Subcutaneous abdominal adipose tissue (tissue), 5 donors: ENCODE results near the gene NHLH1.
A peak's percentile ranks its signal among the peaks of the same experiment; 100 is the strongest.

Experiments
- H3K27ac ChIP-seq: one replicate; pipeline ENCODE4 v1.7.0; 2013; ENCODE audit warnings: low read depth, mild to moderate bottlenecking, inconsistent platforms, low read length, moderate library complexity
- H3K27me3 ChIP-seq, 5 donors: one replicate each; pipeline ENCODE4 v1.7.0; 2013; ENCODE audit warnings: low read length in 5 of 5, inconsistent platforms in 1 of 5; ENCODE audit not compliant: control insufficient read depth in 5 of 5, insufficient read depth in 4 of 5
- H3K36me3 ChIP-seq, 5 donors: one replicate each; pipeline ENCODE4 v1.7.0; 2013; ENCODE audit warnings: low read length in 5 of 5; ENCODE audit not compliant: control insufficient read depth in 5 of 5, insufficient read depth in 5 of 5
- H3K4me1 ChIP-seq, 5 donors: one replicate each; pipeline ENCODE4 v1.7.0; 2013; ENCODE audit warnings: low read length in 5 of 5, mild to moderate bottlenecking in 3 of 5, moderate library complexity in 1 of 5; ENCODE audit not compliant: control insufficient read depth in 5 of 5, insufficient read depth in 5 of 5
- H3K4me3 ChIP-seq, 5 donors: one replicate each; pipeline ENCODE4 v1.7.0; 2013; ENCODE audit warnings: low read length in 5 of 5, low read depth in 1 of 5
- H3K9ac ChIP-seq, 5 donors: one replicate each; pipeline ENCODE4 v1.7.0; 2013; ENCODE audit warnings: low read length in 5 of 5, mild to moderate bottlenecking in 4 of 5, moderate library complexity in 3 of 5
- H3K9me3 ChIP-seq, 5 donors: one replicate each; pipeline ENCODE4 v1.7.0; 2013; ENCODE audit warnings: low read length in 5 of 5; ENCODE audit not compliant: control insufficient read depth in 5 of 5
- donor health status: healthy.
- donor health status: healthy.
- donor health status: healthy.
- donor health status: healthy.
- donor health status: healthy.

The NHLH1 gene

GRCh38 chr1:160342526-160342925 lies 24.3 kb upstream of the NHLH1 start:
- H3K36me3 ChIP-seq: peaks cover 20 to 37% (median 24%) of the 10 kb centered on the region in 5 donors
- no peaks in the 10 kb centered on the region for H3K27me3 ChIP-seq
- peak overlapping the region; percentile 81 to 99 (median 95) for H3K4me3 ChIP-seq

GRCh38 chr1:160342953-160343869 lies 23.7 kb upstream of the NHLH1 start, which contains the start of the genes COPA and NCSTN:
TSS of gene COPA (minus strand) at chr1:160343250. CDS start at chr1:160343170, 80 bp downstream.
TSS of gene NCSTN (plus strand) at chr1:160343383. CDS start at chr1:160343397, 14 bp downstream.
- peak within 1 kb of the TSS; percentile 92 to 100 (median 99) for H3K9ac ChIP-seq
- H3K4me3 ChIP-seq: peak within 1 kb of the TSS; percentile 81 to 99 (median 95)
- peaks cover 0 to 50% (median 36%) of the 10 kb centered on the region in 5 donors for H3K4me1 ChIP-seq
- H3K27ac ChIP-seq: peak within 1 kb of the TSS; percentile 97
- H3K27me3 ChIP-seq: no peaks in the 10 kb centered on the region
- H3K36me3 ChIP-seq: peaks cover 23 to 35% (median 25%) of the 10 kb centered on the region in 5 donors
- H3K9me3 ChIP-seq: no peaks in the 10 kb centered on the region

More at GRCh38 chr1:160342526-160342925, 24.3 kb upstream of the NHLH1 start:
- peak overlapping the region; percentile 92 to 100 (median 99) for H3K9ac ChIP-seq
- H3K9me3 ChIP-seq: no peaks in the 10 kb centered on the region
- peak overlapping the region; percentile 97 for H3K27ac ChIP-seq
- H3K4me1 ChIP-seq: peaks cover 0 to 49% (median 36%) of the 10 kb centered on the region in 5 donors

GRCh38 chr1:160344241-160344640 lies 22.6 kb upstream of the NHLH1 start:
- H3K36me3 ChIP-seq: peaks cover 18 to 35% (median 23%) of the 10 kb centered on the region in 5 donors
- peaks cover 0 to 46% (median 34%) of the 10 kb centered on the region in 5 donors for H3K4me1 ChIP-seq
- no peaks in the 10 kb centered on the region for H3K9me3 ChIP-seq
- no peak overlapping the region for H3K27ac ChIP-seq
- H3K4me3 ChIP-seq: peak overlapping the region; percentile 81 to 99 (median 95)
- peak overlapping the region in 4 of 5 donors; percentile 92 to 100 (median 98) for H3K9ac ChIP-seq
- no peaks in the 10 kb centered on the region for H3K27me3 ChIP-seq

GRCh38 chr1:160344936-160345335 lies 21.9 kb upstream of the NHLH1 start:
- H3K9me3 ChIP-seq: no peaks in the 10 kb centered on the region
- H3K27ac ChIP-seq: no peak overlapping the region
- no peak overlapping the region for H3K4me3 ChIP-seq
- peaks cover 0 to 46% (median 34%) of the 10 kb centered on the region in 5 donors for H3K4me1 ChIP-seq
- peaks cover 15 to 35% (median 23%) of the 10 kb centered on the region in 5 donors for H3K36me3 ChIP-seq
- H3K9ac ChIP-seq: no peak overlapping the region
- H3K27me3 ChIP-seq: no peaks in the 10 kb centered on the region

- H3K27me3 ChIP-seq: no peaks in the 10 kb centered on the region
- peaks cover 19 to 50% (median 38%) of the 10 kb centered on the region in 5 donors for H3K36me3 ChIP-seq
- no peak overlapping the region for H3K9ac ChIP-seq
- no peak overlapping the region for H3K27ac ChIP-seq
- peaks cover 0 to 37% (median 24%) of the 10 kb centered on the region in 5 donors for H3K4me1 ChIP-seq
- no peak overlapping the region for H3K4me3 ChIP-seq
- no peaks in the 10 kb centered on the region for H3K9me3 ChIP-seq
Measured at GRCh38 chr1:160346463-160346862, 20.4 kb upstream of the NHLH1 start.

GRCh38 chr1:160346958-160347357 lies 19.9 kb upstream of the NHLH1 start:
- Histone ChIP-seq H3K27ac (no peak overlapping the region), H3K36me3 (peaks cover 19 to 55% (median 43%) of the 10 kb centered on the region in 5 donors)

GRCh38 chr1:160351629-160352028 lies 15.2 kb upstream of the NHLH1 start:
- peaks cover 30 to 94% (median 86%) of the 10 kb centered on the region in 5 donors for H3K36me3 ChIP-seq
- no peak overlapping the region for H3K4me3 ChIP-seq
- no peaks in the 10 kb centered on the region for H3K27me3 ChIP-seq
- H3K9me3 ChIP-seq: no peaks in the 10 kb centered on the region
- H3K9ac ChIP-seq: no peak overlapping the region
- peaks cover 0 to 30% (median 25%) of the 10 kb centered on the region in 5 donors for H3K4me1 ChIP-seq
- H3K27ac ChIP-seq: no peak overlapping the region

More at GRCh38 chr1:160346958-160347357, 19.9 kb upstream of the NHLH1 start:
- no peak overlapping the region for H3K4me3 ChIP-seq
- H3K4me1 ChIP-seq: peaks cover 0 to 37% (median 24%) of the 10 kb centered on the region in 5 donors
- no peaks in the 10 kb centered on the region for H3K27me3 ChIP-seq
- no peaks in the 10 kb centered on the region for H3K9me3 ChIP-seq
- peak overlapping the region in 1 of 5 donors; percentile 28 for H3K9ac ChIP-seq

GRCh38 chr1:160352555-160352954 lies 14.3 kb upstream of the NHLH1 start:
- Histone ChIP-seq H3K36me3 (peaks cover 30 to 99% (median 92%) of the 10 kb centered on the region in 5 donors), H3K4me3 (no peak overlapping the region), H3K9ac (no peak overlapping the region), H3K4me1 (peaks cover 1 to 37% (median 31%) of the 10 kb centered on the region in 5 donors), H3K27ac (no peak overlapping the region), H3K9me3 (no peaks in the 10 kb centered on the region), H3K27me3 (no peaks in the 10 kb centered on the region)

GRCh38 chr1:160353223-160353622 lies 13.6 kb upstream of the NHLH1 start:
- Histone ChIP-seq H3K4me1 (peaks cover 1 to 43% (median 36%) of the 10 kb centered on the region in 5 donors), H3K27ac (no peak overlapping the region), H3K9ac (no peak overlapping the region), H3K36me3 (peaks cover 28 to 99% (median 92%) of the 10 kb centered on the region in 5 donors), H3K4me3 (no peak overlapping the region), H3K27me3 (no peaks in the 10 kb centered on the region), H3K9me3 (no peaks in the 10 kb centered on the region)
